Gastroesophageal sphincter (tissue), 3 donors: ENCODE results near the gene KCNJ12.
"Not testable (repeated sequence)": the region's sequence is repeated elsewhere in the genome, so short reads cannot be mapped to it uniquely, and the experiment has no call there.

Source experiments
- EP300 ChIP-seq: sonication (generic); formaldehyde crosslinking; IDR thresholded peaks from one replicate; pipeline ENCODE4 v1.6.1; 2017; ENCODE audit warnings: antibody characterized with exemption, mild to moderate bottlenecking
- POLR2A ChIP-seq, 2 donors: fragments of 450-650 bp; IDR thresholded peaks; one replicate each; pipeline ENCODE4 v1.6.1; 2017; ENCODE audit warnings: antibody characterized with exemption in 2 of 2, mild to moderate bottlenecking in 2 of 2, moderate library complexity in 1 of 2
- POLR2AphosphoS5 ChIP-seq: sonication (generic); formaldehyde crosslinking; IDR thresholded peaks from one replicate; pipeline ENCODE4 v1.6.1; 2017; ENCODE audit warnings: antibody characterized with exemption
- TF ChIP-seq, protein P1 (sequence below), 4 experiments: fragments of 200-600 bp in 2 of 4; fragments of 450-650 bp in 2 of 4; sonication (generic) in 1 of 4; IDR thresholded peaks; one replicate each; pipeline ENCODE4 v1.5.1; 2017 to 2019; ENCODE audit warnings: antibody characterized with exemption in 4 of 4, mild to moderate bottlenecking in 2 of 4, moderate library complexity in 2 of 4

DNA sequence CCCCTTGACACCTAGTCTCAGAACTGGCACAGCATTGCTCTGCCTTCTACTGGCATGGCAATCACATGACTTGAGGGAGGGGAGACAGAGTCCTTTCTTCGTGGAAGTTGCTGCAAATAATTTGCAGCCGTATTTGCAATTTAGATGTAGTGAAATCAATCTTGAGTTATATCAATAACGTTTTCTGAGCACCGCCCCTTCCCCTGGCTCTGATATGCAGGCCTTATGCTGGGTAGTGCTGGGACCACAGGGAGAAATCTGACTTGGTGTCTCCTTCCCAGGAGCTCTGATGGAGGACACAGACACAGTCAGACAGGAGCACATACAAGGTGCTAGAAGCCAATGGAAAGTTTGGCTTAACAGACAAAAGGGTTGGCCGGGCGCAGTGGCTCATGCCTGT is 35.8 kb upstream of the KCNJ12 start:
- not testable (repeated sequence) for TF ChIP-seq POLR2AphosphoS5; POLR2A (IDR thresholded peaks at IDR 0.05); EP300
- TF ChIP-seq, protein P1, sequence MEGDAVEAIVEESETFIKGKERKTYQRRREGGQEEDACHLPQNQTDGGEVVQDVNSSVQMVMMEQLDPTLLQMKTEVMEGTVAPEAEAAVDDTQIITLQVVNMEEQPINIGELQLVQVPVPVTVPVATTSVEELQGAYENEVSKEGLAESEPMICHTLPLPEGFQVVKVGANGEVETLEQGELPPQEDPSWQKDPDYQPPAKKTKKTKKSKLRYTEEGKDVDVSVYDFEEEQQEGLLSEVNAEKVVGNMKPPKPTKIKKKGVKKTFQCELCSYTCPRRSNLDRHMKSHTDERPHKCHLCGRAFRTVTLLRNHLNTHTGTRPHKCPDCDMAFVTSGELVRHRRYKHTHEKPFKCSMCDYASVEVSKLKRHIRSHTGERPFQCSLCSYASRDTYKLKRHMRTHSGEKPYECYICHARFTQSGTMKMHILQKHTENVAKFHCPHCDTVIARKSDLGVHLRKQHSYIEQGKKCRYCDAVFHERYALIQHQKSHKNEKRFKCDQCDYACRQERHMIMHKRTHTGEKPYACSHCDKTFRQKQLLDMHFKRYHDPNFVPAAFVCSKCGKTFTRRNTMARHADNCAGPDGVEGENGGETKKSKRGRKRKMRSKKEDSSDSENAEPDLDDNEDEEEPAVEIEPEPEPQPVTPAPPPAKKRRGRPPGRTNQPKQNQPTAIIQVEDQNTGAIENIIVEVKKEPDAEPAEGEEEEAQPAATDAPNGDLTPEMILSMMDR (IDR thresholded peaks at IDR 0.05): not testable (repeated sequence)
